Measurements from ENCODE around the gene FBXO7. TPM values are rescaled to one million over a fixed set of nuclear protein-coding genes. Genes with fewer than 3 reads are reported as not detected.
A peak's percentile ranks its signal among the peaks of the same experiment; 100 is the strongest.

The FBXO7 gene
- 100 to 1,000 TPM; 173 to 208 (median 198) TPM for total RNA-seq
- total RNA-seq (2013), result 150 TPM

DNA sequence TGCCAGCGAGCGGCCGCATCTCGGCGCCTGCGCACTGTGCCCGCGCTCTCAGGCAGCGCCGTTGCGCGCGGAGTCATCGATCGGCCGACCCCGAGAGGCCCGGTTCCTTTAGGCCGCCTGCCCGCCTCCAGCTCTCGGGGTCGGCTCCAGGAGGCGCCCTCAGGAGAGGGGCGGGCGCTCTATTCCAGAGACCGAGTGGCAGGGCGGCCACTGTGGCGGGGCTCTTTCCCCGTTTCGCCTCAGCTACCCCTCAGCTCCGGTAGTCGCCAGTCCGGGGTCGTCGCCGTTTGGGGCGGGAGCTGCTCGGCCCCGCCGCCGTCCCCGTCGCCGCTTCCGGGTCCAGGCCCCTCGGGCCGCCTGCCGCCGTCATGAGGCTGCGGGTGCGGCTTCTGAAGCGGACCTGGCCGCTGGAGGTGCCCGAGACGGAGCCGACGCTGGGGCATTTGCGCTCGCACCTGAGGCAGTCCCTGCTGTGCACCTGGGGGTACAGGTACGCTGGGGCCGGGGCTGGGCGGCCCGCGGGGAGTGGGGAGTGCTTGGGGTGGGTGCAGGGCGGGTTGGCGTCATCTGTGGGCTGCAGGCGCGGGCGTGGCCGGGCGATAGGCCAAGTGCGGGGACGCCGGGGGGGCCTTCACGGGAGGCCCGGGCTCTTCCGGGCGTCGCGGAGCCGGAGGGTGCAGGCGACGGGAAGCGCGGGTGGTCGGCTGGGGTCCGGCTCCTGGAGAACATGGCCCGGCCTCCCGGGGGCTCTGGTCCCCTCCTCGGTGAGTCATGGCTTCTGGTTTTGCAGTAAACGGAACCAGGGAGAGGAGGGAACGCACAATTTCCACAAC lies at the start of gene FBXO7:
Gene FBXO7 (plus strand): TSS at position 177 of the 833 bp plus-strand sequence. CDS start 192 bp downstream, at position 369.
- Histone ChIP-seq H3K9me3 (ENCODE audit: control insufficient read depth, insufficient read depth, low read length) (no peaks in the 10 kb centered on the region), H3K4me3 (ENCODE audit: low read length) (peak within 1 kb of the TSS; percentile 55), H3K27me3 (ENCODE audit: control insufficient read depth, insufficient read depth, low read length) (no peaks in the 10 kb centered on the region), H3K36me3 (ENCODE audit: control insufficient read depth, insufficient read depth, low read length) (peaks cover 8% of the 10 kb centered on the region), H3K27ac (ENCODE audit: low read length) (peak within 1 kb of the TSS; percentile 97), H3K4me1 (ENCODE audit: control insufficient read depth, insufficient read depth, low read length) (peaks cover 14% of the 10 kb centered on the region)
- Mint-ChIP-seq H3K27ac (peak within 1 kb of the TSS in 1 of 2 donors; percentile 91), H3K4me1 (peaks cover 25 to 34% of the 10 kb centered on the region in 2 donors), H3K27me3 (ENCODE audit: low read depth in 2 of 2) (peaks cover 5 to 15% of the 10 kb centered on the region in 2 donors), H3K9me3 (no peaks in the 10 kb centered on the region), H3K36me3 (no peaks in the 10 kb centered on the region), H3K4me3 (peak within 1 kb of the TSS; percentile 94)
- DNase-seq (peak; percentile 89 to 95), ATAC-seq (peak; percentile 85 to 92 (median 85))
- intact Hi-C loops (cut with micrococcal nuclease), result loop anchor here (10.0 kb wide), 3 partner anchors 270 to 1390 kb away; partner anchors contain the start of genes RFPL2 and SMTN
- peak; percentile 43 for TF ChIP-seq CTCF (IDR thresholded peaks at IDR 0.05)
- under 1% methylated on average over 92 of the region's 92 CpGs for WGBS (ENCODE audit: insufficient coverage)

DNA sequence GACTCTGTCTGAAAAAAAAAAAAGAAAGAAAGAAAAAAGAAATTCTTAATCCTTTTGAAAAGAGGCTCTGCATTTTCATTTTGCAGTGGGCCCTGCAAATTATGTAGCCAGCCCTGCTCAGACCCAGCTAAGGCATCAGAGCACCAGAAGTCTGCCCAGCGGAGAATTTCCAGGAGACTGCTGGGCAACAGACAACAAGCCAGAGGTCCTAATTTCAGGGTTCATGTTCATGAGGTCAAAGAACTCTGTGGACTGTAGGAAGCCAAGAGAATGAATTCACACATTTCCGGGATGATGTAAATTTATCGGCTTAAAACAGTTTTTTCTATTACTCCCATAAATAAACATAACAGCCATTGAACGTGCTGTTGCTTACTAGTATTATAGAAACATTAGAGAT lies 47.7 kb upstream of the FBXO7 start:
- WGBS (ENCODE audit: insufficient coverage), result 83% methylated on average over 2 of the region's 4 CpGs
- TF ChIP-seq CTCF (IDR thresholded peaks at IDR 0.05), result no peak
- H3K27ac Mint-ChIP-seq, result no peak overlapping the region
- no peaks in the 10 kb centered on the region for H3K36me3 Mint-ChIP-seq
- H3K27me3 Mint-ChIP-seq (ENCODE audit: low read depth in 2 of 2), result peaks cover 34 to 36% of the 10 kb centered on the region in 2 donors
- H3K4me1 ChIP-seq (ENCODE audit: control insufficient read depth, insufficient read depth, low read length), result no peaks in the 10 kb centered on the region
- H3K36me3 ChIP-seq (ENCODE audit: control insufficient read depth, insufficient read depth, low read length), result no peaks in the 10 kb centered on the region
- ATAC-seq (no peak), DNase-seq (no peak)
- H3K4me3 ChIP-seq (ENCODE audit: low read length), result no peak overlapping the region
- intact Hi-C loops (cut with micrococcal nuclease), result no loop called here
- no peaks in the 10 kb centered on the region for H3K4me1 Mint-ChIP-seq
- H3K27ac ChIP-seq (ENCODE audit: low read length), result no peak overlapping the region
- no peaks in the 10 kb centered on the region for H3K9me3 Mint-ChIP-seq
- no peak overlapping the region for H3K4me3 Mint-ChIP-seq
- peaks cover 3% of the 10 kb centered on the region for H3K27me3 ChIP-seq (ENCODE audit: control insufficient read depth, insufficient read depth, low read length)
- no peaks in the 10 kb centered on the region for H3K9me3 ChIP-seq (ENCODE audit: control insufficient read depth, insufficient read depth, low read length)

- no peak overlapping the region for H3K4me3 ChIP-seq (ENCODE audit: low read length)
- H3K9me3 ChIP-seq (ENCODE audit: control insufficient read depth, insufficient read depth, low read length), result no peaks in the 10 kb centered on the region
- H3K27me3 Mint-ChIP-seq (ENCODE audit: low read depth in 2 of 2), result peaks cover 23 to 29% of the 10 kb centered on the region in 2 donors
- peaks cover 7% of the 10 kb centered on the region for H3K27me3 ChIP-seq (ENCODE audit: control insufficient read depth, insufficient read depth, low read length)
- no peaks in the 10 kb centered on the region for H3K4me1 ChIP-seq (ENCODE audit: control insufficient read depth, insufficient read depth, low read length)
- H3K27ac Mint-ChIP-seq, result no peak overlapping the region
- intact Hi-C loops (cut with micrococcal nuclease), result no loop called here
- DNase-seq (no peak), ATAC-seq (no peak)
- H3K4me3 Mint-ChIP-seq, result no peak overlapping the region
- H3K9me3 Mint-ChIP-seq, result no peaks in the 10 kb centered on the region
- no peaks in the 10 kb centered on the region for H3K36me3 ChIP-seq (ENCODE audit: control insufficient read depth, insufficient read depth, low read length)
- no peaks in the 10 kb centered on the region for H3K4me1 Mint-ChIP-seq
- no peak overlapping the region for H3K27ac ChIP-seq (ENCODE audit: low read length)
- no peaks in the 10 kb centered on the region for H3K36me3 Mint-ChIP-seq
- 88% methylated on average over 1 of the region's 1 CpG for WGBS (ENCODE audit: insufficient coverage)
- TF ChIP-seq CTCF (IDR thresholded peaks at IDR 0.05), result no peak
These were observed 44.3 kb upstream of the FBXO7 start for GRCh38 chr22:32430352-32430751.

Data from natural killer cell (primary cell).